ENCODE measurements around the gene GCFC2. TPM values are rescaled to one million over a fixed set of nuclear protein-coding genes. Genes with fewer than 3 reads are reported as not detected.

The GCFC2 gene
- total RNA-seq, 6 experiments from 2014 or later, result 10.9 to 21.6 (median 16.5) TPM

GRCh38 chr2:75612862-75613243 is 97.9 kb downstream of the GCFC2 start:
- ATAC-seq (no peak), DNase-seq (no peak)
- H3K4me3 ChIP-seq, result no peak overlapping the region
- 84% methylated on average over 5 of the region's 5 CpGs for WGBS (ENCODE audit: insufficient coverage, low coverage, low lambda C conversion rate, missing lambda C conversion rate)
- no peaks in the 10 kb centered on the region for H3K36me3 ChIP-seq
- H3K4me1 ChIP-seq, result no peaks in the 10 kb centered on the region
- intact Hi-C loops (cut with DNase I), result no loop called here
- TF ChIP-seq CTCF (IDR thresholded peaks at IDR 0.05), result no peak
- no peak for TF ChIP-seq POLR2A (IDR thresholded peaks at IDR 0.05)
- no peaks in the 10 kb centered on the region for H3K9me3 ChIP-seq
- H3K27ac ChIP-seq, result no peak overlapping the region
- H3K27me3 ChIP-seq, result no peaks in the 10 kb centered on the region

Small RNA genes lying within 50 kb of the gene (small RNA-seq; reads per million reads assigned to genes)
- gene RF00012, result 0 reads per million in 2 experiments

Other genes starting within 250 kb of the GCFC2 start
- 100 to 1,000 TPM in 2 of 6 experiments, 10 to 100 TPM in 4; 30.6 to 125 (median 74.5) TPM for gene EVA1A, start 150.0 kb downstream of the GCFC2 start, total RNA-seq
- 10 to 100 TPM; 41.4 to 50.2 (median 44.0) TPM for gene MRPL19, start 64.1 kb downstream of the GCFC2 start, total RNA-seq

All from right lobe of liver (tissue), 6 donors.